OCI-LY3 (cell line): ENCODE results near the gene FRMD4A.

ENCODE experiments used
- EZH2phosphoT487 ChIP-seq: fragments of 200-600 bp; shearing (Covaris generic); IDR thresholded peaks from 2 replicates; pipeline ENCODE4 v1.6.1; 2018; ENCODE audit warnings: antibody characterized with exemption, mixed run types, low read depth
- TF ChIP-seq, protein P1 (sequence below): fragments of 200-600, 300-600 bp; sonication (generic); IDR thresholded peaks from 2 replicates; pipeline ENCODE4 v1.5.1; 2014; ENCODE audit warnings: antibody characterized with exemption, low read length, low read depth

DNA sequence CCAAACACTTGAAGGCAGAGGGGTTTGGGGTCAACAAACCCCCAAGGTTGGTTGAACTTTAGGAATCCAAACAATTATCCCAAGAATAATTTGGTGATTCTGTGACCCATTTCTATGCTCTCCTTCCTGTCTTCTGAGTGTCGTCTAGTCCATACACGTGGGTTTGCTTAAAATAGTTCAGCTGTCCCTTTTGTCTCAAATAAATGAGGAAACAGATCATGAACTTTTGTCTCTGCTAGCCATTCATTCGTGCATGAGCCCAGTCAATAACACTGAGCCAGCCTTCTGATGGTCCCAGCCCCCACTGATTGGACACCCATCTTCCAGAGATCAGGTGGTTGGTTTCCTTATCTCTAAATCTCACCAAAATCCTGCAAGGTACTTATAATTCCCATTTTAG is 488.6 kb downstream of the FRMD4A start:
- TF ChIP-seq, protein P1, sequence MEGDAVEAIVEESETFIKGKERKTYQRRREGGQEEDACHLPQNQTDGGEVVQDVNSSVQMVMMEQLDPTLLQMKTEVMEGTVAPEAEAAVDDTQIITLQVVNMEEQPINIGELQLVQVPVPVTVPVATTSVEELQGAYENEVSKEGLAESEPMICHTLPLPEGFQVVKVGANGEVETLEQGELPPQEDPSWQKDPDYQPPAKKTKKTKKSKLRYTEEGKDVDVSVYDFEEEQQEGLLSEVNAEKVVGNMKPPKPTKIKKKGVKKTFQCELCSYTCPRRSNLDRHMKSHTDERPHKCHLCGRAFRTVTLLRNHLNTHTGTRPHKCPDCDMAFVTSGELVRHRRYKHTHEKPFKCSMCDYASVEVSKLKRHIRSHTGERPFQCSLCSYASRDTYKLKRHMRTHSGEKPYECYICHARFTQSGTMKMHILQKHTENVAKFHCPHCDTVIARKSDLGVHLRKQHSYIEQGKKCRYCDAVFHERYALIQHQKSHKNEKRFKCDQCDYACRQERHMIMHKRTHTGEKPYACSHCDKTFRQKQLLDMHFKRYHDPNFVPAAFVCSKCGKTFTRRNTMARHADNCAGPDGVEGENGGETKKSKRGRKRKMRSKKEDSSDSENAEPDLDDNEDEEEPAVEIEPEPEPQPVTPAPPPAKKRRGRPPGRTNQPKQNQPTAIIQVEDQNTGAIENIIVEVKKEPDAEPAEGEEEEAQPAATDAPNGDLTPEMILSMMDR: no peak
- TF ChIP-seq EZH2phosphoT487: no peak
